Measurements from ENCODE around the gene EMC8.

DNA sequence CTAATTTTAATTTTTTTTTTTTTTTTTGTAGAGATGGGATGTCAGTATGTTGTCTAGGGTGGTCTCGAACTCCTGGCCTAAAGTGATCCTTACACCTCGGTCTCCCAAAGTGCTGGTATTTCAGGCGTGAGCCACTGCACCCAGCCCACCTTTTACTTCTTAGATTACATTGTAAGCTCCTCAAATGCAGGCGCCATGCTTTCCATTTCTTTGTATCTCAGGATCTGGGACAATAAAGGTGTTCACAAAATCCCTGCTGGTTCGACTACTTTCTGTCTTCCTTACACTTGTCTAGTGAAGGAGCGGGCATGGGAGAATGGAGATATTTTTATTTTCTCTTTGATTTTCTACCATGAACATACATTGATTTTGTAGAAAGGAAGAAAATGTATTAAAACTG, 25.2 kb downstream of the EMC8 start:
- TF ChIP-seq, protein P1, sequence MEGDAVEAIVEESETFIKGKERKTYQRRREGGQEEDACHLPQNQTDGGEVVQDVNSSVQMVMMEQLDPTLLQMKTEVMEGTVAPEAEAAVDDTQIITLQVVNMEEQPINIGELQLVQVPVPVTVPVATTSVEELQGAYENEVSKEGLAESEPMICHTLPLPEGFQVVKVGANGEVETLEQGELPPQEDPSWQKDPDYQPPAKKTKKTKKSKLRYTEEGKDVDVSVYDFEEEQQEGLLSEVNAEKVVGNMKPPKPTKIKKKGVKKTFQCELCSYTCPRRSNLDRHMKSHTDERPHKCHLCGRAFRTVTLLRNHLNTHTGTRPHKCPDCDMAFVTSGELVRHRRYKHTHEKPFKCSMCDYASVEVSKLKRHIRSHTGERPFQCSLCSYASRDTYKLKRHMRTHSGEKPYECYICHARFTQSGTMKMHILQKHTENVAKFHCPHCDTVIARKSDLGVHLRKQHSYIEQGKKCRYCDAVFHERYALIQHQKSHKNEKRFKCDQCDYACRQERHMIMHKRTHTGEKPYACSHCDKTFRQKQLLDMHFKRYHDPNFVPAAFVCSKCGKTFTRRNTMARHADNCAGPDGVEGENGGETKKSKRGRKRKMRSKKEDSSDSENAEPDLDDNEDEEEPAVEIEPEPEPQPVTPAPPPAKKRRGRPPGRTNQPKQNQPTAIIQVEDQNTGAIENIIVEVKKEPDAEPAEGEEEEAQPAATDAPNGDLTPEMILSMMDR (conservative IDR thresholded peaks at IDR 0.05; ENCODE audit: low read depth in 2 of 2), result no peak
- TF ChIP-seq EZH2 (IDR thresholded peaks at IDR 0.05; ENCODE audit: low read depth, unreplicated experiment) (no peak), JUNB (IDR thresholded peaks at IDR 0.05; ENCODE audit: unreplicated experiment) (no peak), EZH2phosphoT487 (IDR thresholded peaks at IDR 0.05; ENCODE audit: unreplicated experiment) (no peak), POLR2AphosphoS5 (IDR thresholded peaks at IDR 0.05; ENCODE audit: low read depth) (no peak), ZNF331 (CRISPR knock-in tag; IDR thresholded peaks at IDR 0.05; ENCODE audit: low read depth) (no peak), ZNF114 (CRISPR knock-in tag; IDR thresholded peaks at IDR 0.05) (no peak)
- TF ChIP-seq, protein P2, sequence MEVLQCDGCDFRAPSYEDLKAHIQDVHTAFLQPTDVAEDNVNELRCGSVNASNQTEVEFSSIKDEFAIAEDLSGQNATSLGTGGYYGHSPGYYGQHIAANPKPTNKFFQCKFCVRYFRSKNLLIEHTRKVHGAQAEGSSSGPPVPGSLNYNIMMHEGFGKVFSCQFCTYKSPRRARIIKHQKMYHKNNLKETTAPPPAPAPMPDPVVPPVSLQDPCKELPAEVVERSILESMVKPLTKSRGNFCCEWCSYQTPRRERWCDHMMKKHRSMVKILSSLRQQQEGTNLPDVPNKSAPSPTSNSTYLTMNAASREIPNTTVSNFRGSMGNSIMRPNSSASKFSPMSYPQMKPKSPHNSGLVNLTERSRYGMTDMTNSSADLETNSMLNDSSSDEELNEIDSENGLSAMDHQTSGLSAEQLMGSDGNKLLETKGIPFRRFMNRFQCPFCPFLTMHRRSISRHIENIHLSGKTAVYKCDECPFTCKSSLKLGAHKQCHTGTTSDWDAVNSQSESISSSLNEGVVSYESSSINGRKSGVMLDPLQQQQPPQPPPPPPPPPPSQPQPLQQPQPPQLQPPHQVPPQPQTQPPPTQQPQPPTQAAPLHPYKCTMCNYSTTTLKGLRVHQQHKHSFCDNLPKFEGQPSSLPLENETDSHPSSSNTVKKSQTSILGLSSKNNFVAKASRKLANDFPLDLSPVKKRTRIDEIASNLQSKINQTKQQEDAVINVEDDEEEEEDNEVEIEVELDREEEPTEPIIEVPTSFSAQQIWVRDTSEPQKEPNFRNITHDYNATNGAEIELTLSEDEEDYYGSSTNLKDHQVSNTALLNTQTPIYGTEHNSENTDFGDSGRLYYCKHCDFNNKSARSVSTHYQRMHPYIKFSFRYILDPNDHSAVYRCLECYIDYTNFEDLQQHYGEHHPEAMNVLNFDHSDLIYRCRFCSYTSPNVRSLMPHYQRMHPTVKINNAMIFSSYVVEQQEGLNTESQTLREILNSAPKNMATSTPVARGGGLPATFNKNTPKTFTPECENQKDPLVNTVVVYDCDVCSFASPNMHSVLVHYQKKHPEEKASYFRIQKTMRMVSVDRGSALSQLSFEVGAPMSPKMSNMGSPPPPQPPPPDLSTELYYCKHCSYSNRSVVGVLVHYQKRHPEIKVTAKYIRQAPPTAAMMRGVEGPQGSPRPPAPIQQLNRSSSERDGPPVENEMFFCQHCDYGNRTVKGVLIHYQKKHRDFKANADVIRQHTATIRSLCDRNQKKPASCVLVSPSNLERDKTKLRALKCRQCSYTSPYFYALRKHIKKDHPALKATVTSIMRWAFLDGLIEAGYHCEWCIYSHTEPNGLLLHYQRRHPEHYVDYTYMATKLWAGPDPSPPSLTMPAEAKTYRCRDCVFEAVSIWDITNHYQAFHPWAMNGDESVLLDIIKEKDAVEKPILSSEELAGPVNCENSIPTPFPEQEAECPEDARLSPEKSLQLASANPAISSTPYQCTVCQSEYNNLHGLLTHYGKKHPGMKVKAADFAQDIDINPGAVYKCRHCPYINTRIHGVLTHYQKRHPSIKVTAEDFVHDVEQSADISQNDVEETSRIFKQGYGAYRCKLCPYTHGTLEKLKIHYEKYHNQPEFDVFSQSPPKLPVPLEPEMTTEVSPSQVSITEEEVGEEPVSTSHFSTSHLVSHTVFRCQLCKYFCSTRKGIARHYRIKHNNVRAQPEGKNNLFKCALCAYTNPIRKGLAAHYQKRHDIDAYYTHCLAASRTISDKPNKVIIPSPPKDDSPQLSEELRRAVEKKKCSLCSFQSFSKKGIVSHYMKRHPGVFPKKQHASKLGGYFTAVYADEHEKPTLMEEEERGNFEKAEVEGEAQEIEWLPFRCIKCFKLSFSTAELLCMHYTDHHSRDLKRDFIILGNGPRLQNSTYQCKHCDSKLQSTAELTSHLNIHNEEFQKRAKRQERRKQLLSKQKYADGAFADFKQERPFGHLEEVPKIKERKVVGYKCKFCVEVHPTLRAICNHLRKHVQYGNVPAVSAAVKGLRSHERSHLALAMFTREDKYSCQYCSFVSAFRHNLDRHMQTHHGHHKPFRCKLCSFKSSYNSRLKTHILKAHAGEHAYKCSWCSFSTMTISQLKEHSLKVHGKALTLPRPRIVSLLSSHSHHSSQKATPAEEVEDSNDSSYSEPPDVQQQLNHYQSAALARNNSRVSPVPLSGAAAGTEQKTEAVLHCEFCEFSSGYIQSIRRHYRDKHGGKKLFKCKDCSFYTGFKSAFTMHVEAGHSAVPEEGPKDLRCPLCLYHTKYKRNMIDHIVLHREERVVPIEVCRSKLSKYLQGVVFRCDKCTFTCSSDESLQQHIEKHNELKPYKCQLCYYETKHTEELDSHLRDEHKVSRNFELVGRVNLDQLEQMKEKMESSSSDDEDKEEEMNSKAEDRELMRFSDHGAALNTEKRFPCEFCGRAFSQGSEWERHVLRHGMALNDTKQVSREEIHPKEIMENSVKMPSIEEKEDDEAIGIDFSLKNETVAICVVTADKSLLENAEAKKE (CRISPR knock-in tag; IDR thresholded peaks at IDR 0.05), result no peak
- TF ChIP-seq, protein P3, sequence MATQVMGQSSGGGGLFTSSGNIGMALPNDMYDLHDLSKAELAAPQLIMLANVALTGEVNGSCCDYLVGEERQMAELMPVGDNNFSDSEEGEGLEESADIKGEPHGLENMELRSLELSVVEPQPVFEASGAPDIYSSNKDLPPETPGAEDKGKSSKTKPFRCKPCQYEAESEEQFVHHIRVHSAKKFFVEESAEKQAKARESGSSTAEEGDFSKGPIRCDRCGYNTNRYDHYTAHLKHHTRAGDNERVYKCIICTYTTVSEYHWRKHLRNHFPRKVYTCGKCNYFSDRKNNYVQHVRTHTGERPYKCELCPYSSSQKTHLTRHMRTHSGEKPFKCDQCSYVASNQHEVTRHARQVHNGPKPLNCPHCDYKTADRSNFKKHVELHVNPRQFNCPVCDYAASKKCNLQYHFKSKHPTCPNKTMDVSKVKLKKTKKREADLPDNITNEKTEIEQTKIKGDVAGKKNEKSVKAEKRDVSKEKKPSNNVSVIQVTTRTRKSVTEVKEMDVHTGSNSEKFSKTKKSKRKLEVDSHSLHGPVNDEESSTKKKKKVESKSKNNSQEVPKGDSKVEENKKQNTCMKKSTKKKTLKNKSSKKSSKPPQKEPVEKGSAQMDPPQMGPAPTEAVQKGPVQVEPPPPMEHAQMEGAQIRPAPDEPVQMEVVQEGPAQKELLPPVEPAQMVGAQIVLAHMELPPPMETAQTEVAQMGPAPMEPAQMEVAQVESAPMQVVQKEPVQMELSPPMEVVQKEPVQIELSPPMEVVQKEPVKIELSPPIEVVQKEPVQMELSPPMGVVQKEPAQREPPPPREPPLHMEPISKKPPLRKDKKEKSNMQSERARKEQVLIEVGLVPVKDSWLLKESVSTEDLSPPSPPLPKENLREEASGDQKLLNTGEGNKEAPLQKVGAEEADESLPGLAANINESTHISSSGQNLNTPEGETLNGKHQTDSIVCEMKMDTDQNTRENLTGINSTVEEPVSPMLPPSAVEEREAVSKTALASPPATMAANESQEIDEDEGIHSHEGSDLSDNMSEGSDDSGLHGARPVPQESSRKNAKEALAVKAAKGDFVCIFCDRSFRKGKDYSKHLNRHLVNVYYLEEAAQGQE (IDR thresholded peaks at IDR 0.05; ENCODE audit: unreplicated experiment), result no peak

Measured in GM23338 (cell line).